Mesenchymal stem cell (in vitro differentiated cells and primary cell): ENCODE measurements around the gene INTS13.

ENCODE experiments used
- DNase-seq: peaks from one replicate; pipeline ENCODE4 v3.0.0-alpha.2; 2013
- H2AFZ ChIP-seq: one replicate; pipeline ENCODE4 v1.6.1; 2013; ENCODE audit warnings: low read depth, mild to moderate bottlenecking, control low read depth, inconsistent platforms, low read length, moderate library complexity
- H2AK5ac ChIP-seq: 2 replicates; pipeline ENCODE4 v1.6.1; 2013; ENCODE audit warnings: low read length, moderate library complexity, mild to moderate bottlenecking, inconsistent platforms; ENCODE audit not compliant: severe bottlenecking
- H2BK120ac ChIP-seq: one replicate; pipeline ENCODE4 v1.6.1; 2013; ENCODE audit warnings: low read depth, mild to moderate bottlenecking, inconsistent platforms, low read length, moderate library complexity
- H2BK12ac ChIP-seq, 2 experiments: one replicate each; pipeline ENCODE4 v1.6.1; 2013; ENCODE audit warnings: inconsistent platforms in 2 of 2, low read length in 2 of 2, mild to moderate bottlenecking in 2 of 2, moderate library complexity in 2 of 2, control low read depth in 1 of 2
- H2BK15ac ChIP-seq: one replicate; pipeline ENCODE4 v1.6.1; 2013; ENCODE audit warnings: mild to moderate bottlenecking, low read depth, inconsistent platforms; ENCODE audit not compliant: poor library complexity, severe bottlenecking
- H2BK5ac ChIP-seq: 2 replicates; pipeline ENCODE4 v1.6.1; 2013; ENCODE audit warnings: low read depth, mild to moderate bottlenecking, low read length, control low read depth, inconsistent platforms; ENCODE audit not compliant: poor library complexity, severe bottlenecking
- H3K14ac ChIP-seq, 2 experiments: one replicate each; pipeline ENCODE4 v1.6.1; 2013; ENCODE audit warnings: inconsistent platforms in 2 of 2, low read length in 2 of 2, control low read depth in 1 of 2, mild to moderate bottlenecking in 1 of 2, moderate library complexity in 1 of 2
- H3K18ac ChIP-seq, 2 experiments: one replicate each; pipeline ENCODE4 v1.6.1; 2013; ENCODE audit warnings: inconsistent platforms in 2 of 2, low read length in 2 of 2, control low read depth in 1 of 2, low read depth in 1 of 2, mild to moderate bottlenecking in 1 of 2
- H3K23ac ChIP-seq, 2 experiments: one replicate each; pipeline ENCODE4 v1.6.1; 2013; ENCODE audit warnings: inconsistent platforms in 2 of 2, low read length in 2 of 2, mild to moderate bottlenecking in 2 of 2, moderate library complexity in 2 of 2, control low read depth in 1 of 2
- H3K27ac ChIP-seq: 2 replicates; pipeline ENCODE4 v1.5.1; 2013; ENCODE audit warnings: mild to moderate bottlenecking, moderate library complexity, low read length, control low read depth, inconsistent platforms; ENCODE audit not compliant: poor library complexity, severe bottlenecking
- H3K27me3 ChIP-seq, 2 experiments: 2 replicates each; pipeline versions ENCODE4 v1.6.1 to v1.7.0; 2013; ENCODE audit warnings: low read length in 2 of 2, mild to moderate bottlenecking in 2 of 2, moderate library complexity in 2 of 2, control low read depth in 1 of 2, inconsistent platforms in 1 of 2; ENCODE audit not compliant: control insufficient read depth in 1 of 2, insufficient read depth in 1 of 2
- H3K36me3 ChIP-seq, 2 experiments: 2 replicates each; pipeline versions ENCODE4 v1.6.1 to v1.7.0; 2013; ENCODE audit warnings: low read length in 2 of 2, control low read depth in 1 of 2, inconsistent platforms in 1 of 2, low read depth in 1 of 2, mild to moderate bottlenecking in 1 of 2; ENCODE audit not compliant: insufficient read depth in 2 of 2, control insufficient read depth in 1 of 2
- H3K4ac ChIP-seq, 2 experiments: one replicate each; pipeline ENCODE4 v1.6.1; 2013; ENCODE audit warnings: inconsistent platforms in 2 of 2, low read length in 2 of 2, mild to moderate bottlenecking in 2 of 2, moderate library complexity in 2 of 2, control low read depth in 1 of 2, low read depth in 1 of 2
- H3K4me1 ChIP-seq: 2 replicates; pipeline ENCODE4 v1.6.1; 2013; ENCODE audit warnings: low read depth, low read length, control low read depth; ENCODE audit not compliant: control insufficient read depth, insufficient read depth
- H3K4me2 ChIP-seq: 2 replicates; pipeline ENCODE4 v1.6.1; 2013; ENCODE audit warnings: low read length, mild to moderate bottlenecking, inconsistent platforms; ENCODE audit not compliant: poor library complexity, severe bottlenecking
- H3K4me3 ChIP-seq, 2 experiments: 2 replicates each; pipeline versions ENCODE4 v1.5.1 to v1.7.0; 2013; ENCODE audit warnings: low read length in 2 of 2, mild to moderate bottlenecking in 2 of 2, control low read depth in 1 of 2, low read depth in 1 of 2; ENCODE audit not compliant: insufficient read depth in 1 of 2
- H3K79me1 ChIP-seq: replicated peaks from 2 replicates; pipeline ENCODE4 v1.6.1; 2013; ENCODE audit warnings: mild to moderate bottlenecking, control low read depth, low read length, inconsistent platforms; ENCODE audit not compliant: poor library complexity, severe bottlenecking
- H3K9ac ChIP-seq: 2 replicates; pipeline ENCODE4 v1.7.0; 2013; ENCODE audit warnings: mild to moderate bottlenecking, low read length, moderate library complexity
- H3K9me3 ChIP-seq: 2 replicates; pipeline ENCODE4 v1.7.0; 2013; ENCODE audit warnings: mild to moderate bottlenecking, low read length; ENCODE audit not compliant: control insufficient read depth
- H4K8ac ChIP-seq: one replicate; pipeline ENCODE4 v1.6.1; 2013; ENCODE audit warnings: inconsistent platforms, mild to moderate bottlenecking, low read length, moderate library complexity
- H4K91ac ChIP-seq: one replicate; pipeline ENCODE4 v1.6.1; 2013; ENCODE audit warnings: mild to moderate bottlenecking, low read length, inconsistent platforms
- WGBS: methylation state at CpG from one replicate; pipeline ENCODE4 v1.1.7; 2013; ENCODE audit warnings: mixed read lengths; 5-methylcytosine and 5-hydroxymethylcytosine counted together

INTS13 gene

GRCh38 chr12:26921886-26922285 lies 15.9 kb downstream of the INTS13 start:
- H3K27me3 ChIP-seq = no peaks in the 10 kb centered on the region
- DNase-seq = no peak
- H2BK15ac ChIP-seq = no peak overlapping the region
- peaks cover 11 to 83% of the 10 kb centered on the region in 2 experiments for H3K36me3 ChIP-seq
- no peak overlapping the region for H3K23ac ChIP-seq
- no peak overlapping the region for H3K27ac ChIP-seq
- H3K9ac ChIP-seq = no peak overlapping the region
- peaks cover 3% of the 10 kb centered on the region for H3K4me1 ChIP-seq
- H2AFZ ChIP-seq = no peak overlapping the region
- H2AK5ac ChIP-seq = no peak overlapping the region
- peaks cover 7% of the 10 kb centered on the region for H3K79me1 ChIP-seq
- no peak overlapping the region for H3K14ac ChIP-seq
- no peak overlapping the region for H4K8ac ChIP-seq
- no peak overlapping the region for H3K4ac ChIP-seq
- no peak overlapping the region for H4K91ac ChIP-seq
- H2BK120ac ChIP-seq = no peak overlapping the region
- no peak overlapping the region for H3K18ac ChIP-seq
- H3K9me3 ChIP-seq = no peaks in the 10 kb centered on the region
- H2BK12ac ChIP-seq = no peak overlapping the region
- no peak overlapping the region for H3K4me2 ChIP-seq
- H3K4me3 ChIP-seq = no peak overlapping the region
- H2BK5ac ChIP-seq = no peak overlapping the region
- 73% methylated on average over 1 of the region's 3 CpGs for WGBS

- H2AFZ ChIP-seq = no peak overlapping the region
- H2BK12ac ChIP-seq = no peak overlapping the region
- H3K27ac ChIP-seq = peak overlapping the region; percentile 20
- H3K9me3 ChIP-seq = no peaks in the 10 kb centered on the region
- 97% methylated on average over 2 of the region's 2 CpGs for WGBS
- no peak overlapping the region for H3K4me3 ChIP-seq
- H2BK5ac ChIP-seq = no peak overlapping the region
- no peak overlapping the region for H3K4me2 ChIP-seq
- peaks cover 2% of the 10 kb centered on the region for H3K4me1 ChIP-seq
- H2AK5ac ChIP-seq = no peak overlapping the region
- H2BK120ac ChIP-seq = no peak overlapping the region
- peaks cover 1% of the 10 kb centered on the region for H3K79me1 ChIP-seq
- H3K9ac ChIP-seq = no peak overlapping the region
- no peak for DNase-seq
- no peak overlapping the region for H3K14ac ChIP-seq
- peaks cover 8 to 80% of the 10 kb centered on the region in 2 experiments for H3K36me3 ChIP-seq
- no peak overlapping the region for H3K4ac ChIP-seq
- H3K23ac ChIP-seq = no peak overlapping the region
- no peak overlapping the region for H4K8ac ChIP-seq
- H2BK15ac ChIP-seq = no peak overlapping the region
- no peak overlapping the region for H4K91ac ChIP-seq
- no peak overlapping the region for H3K18ac ChIP-seq
- H3K27me3 ChIP-seq = no peaks in the 10 kb centered on the region
Measured at GRCh38 chr12:26919216-26919555, 18.6 kb downstream of the INTS13 start.

GRCh38 chr12:26918321-26919215 lies 19.2 kb downstream of the INTS13 start:
- no peaks in the 10 kb centered on the region for H3K27me3 ChIP-seq
- H2BK5ac ChIP-seq = no peak overlapping the region
- peak; percentile 21 for DNase-seq
- H3K18ac ChIP-seq = no peak overlapping the region
- H3K4me2 ChIP-seq = no peak overlapping the region
- H3K36me3 ChIP-seq = peaks cover 8 to 80% of the 10 kb centered on the region in 2 experiments
- H4K91ac ChIP-seq = no peak overlapping the region
- no peak overlapping the region for H3K9ac ChIP-seq
- no peak overlapping the region for H4K8ac ChIP-seq
- H3K4me1 ChIP-seq = peaks cover 2% of the 10 kb centered on the region
- no peak overlapping the region for H2BK15ac ChIP-seq
- no peak overlapping the region for H3K23ac ChIP-seq
- H2AFZ ChIP-seq = no peak overlapping the region
- 88% methylated on average over 4 of the region's 5 CpGs for WGBS
- H3K4me3 ChIP-seq = no peak overlapping the region
- H2BK12ac ChIP-seq = no peak overlapping the region
- H3K4ac ChIP-seq = no peak overlapping the region
- H3K9me3 ChIP-seq = no peaks in the 10 kb centered on the region
- H3K27ac ChIP-seq = no peak overlapping the region
- H3K79me1 ChIP-seq = peaks cover 1% of the 10 kb centered on the region
- H2BK120ac ChIP-seq = no peak overlapping the region
- no peak overlapping the region for H3K14ac ChIP-seq
- no peak overlapping the region for H2AK5ac ChIP-seq

GRCh38 chr12:26906704-26907103 lies 31.1 kb downstream of the INTS13 start:
- no peak overlapping the region for H3K9ac ChIP-seq
- H3K36me3 ChIP-seq = peaks cover 6 to 84% of the 10 kb centered on the region in 2 experiments
- no peaks in the 10 kb centered on the region for H3K27me3 ChIP-seq
- no peaks in the 10 kb centered on the region for H3K4me1 ChIP-seq
- DNase-seq = no peak
- H3K18ac ChIP-seq = no peak overlapping the region
- H3K23ac ChIP-seq = no peak overlapping the region
- H2BK120ac ChIP-seq = no peak overlapping the region
- no peak overlapping the region for H3K4me2 ChIP-seq
- H3K9me3 ChIP-seq = peaks cover 9% of the 10 kb centered on the region
- H3K4ac ChIP-seq = no peak overlapping the region
- no peak overlapping the region for H2BK12ac ChIP-seq
- peaks cover 2% of the 10 kb centered on the region for H3K79me1 ChIP-seq
- 100% methylated on average over 1 of the region's 1 CpG for WGBS
- H2AFZ ChIP-seq = no peak overlapping the region
- no peak overlapping the region for H4K91ac ChIP-seq
- H2BK15ac ChIP-seq = no peak overlapping the region
- H4K8ac ChIP-seq = no peak overlapping the region
- no peak overlapping the region for H3K4me3 ChIP-seq
- H2BK5ac ChIP-seq = no peak overlapping the region
- H3K27ac ChIP-seq = no peak overlapping the region
- H3K14ac ChIP-seq = peak overlapping the region in 1 of 2 experiments; percentile 65
- no peak overlapping the region for H2AK5ac ChIP-seq
